Measurements from ENCODE around the gene STUB1.

DNA sequence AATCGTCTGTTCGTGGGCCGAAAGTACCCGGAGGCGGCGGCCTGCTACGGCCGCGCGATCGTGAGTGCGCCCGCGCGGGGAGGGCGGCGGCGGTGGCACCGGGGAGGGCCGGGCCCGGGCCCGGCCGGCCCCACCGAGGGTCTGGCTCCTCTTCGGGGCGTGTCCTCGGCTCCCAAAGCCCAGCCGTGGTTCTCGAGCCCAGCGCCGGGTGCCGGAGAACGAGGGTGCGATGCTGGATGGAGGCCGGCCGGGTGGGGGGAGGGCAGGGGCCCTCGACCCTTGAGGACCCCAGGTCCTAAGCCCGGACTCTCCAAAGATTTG lies 375 bp downstream of the STUB1 start:
- TF ChIP-seq POLR2A (IDR thresholded peaks at IDR 0.05; ENCODE audit: control extremely low read depth in 1 of 2, low read depth in 2 of 2, low read length in 2 of 2) (no peak), SP1 (IDR thresholded peaks at IDR 0.05; ENCODE audit: low read depth, low read length) (no peak)
- TF ChIP-seq, protein P1, sequence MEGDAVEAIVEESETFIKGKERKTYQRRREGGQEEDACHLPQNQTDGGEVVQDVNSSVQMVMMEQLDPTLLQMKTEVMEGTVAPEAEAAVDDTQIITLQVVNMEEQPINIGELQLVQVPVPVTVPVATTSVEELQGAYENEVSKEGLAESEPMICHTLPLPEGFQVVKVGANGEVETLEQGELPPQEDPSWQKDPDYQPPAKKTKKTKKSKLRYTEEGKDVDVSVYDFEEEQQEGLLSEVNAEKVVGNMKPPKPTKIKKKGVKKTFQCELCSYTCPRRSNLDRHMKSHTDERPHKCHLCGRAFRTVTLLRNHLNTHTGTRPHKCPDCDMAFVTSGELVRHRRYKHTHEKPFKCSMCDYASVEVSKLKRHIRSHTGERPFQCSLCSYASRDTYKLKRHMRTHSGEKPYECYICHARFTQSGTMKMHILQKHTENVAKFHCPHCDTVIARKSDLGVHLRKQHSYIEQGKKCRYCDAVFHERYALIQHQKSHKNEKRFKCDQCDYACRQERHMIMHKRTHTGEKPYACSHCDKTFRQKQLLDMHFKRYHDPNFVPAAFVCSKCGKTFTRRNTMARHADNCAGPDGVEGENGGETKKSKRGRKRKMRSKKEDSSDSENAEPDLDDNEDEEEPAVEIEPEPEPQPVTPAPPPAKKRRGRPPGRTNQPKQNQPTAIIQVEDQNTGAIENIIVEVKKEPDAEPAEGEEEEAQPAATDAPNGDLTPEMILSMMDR (IDR thresholded peaks at IDR 0.05; ENCODE audit: control extremely low read depth in 1 of 3, insufficient read depth in 1 of 3, low read depth in 1 of 3, low read length in 3 of 3) = no peak
